Esophagus (tissue), 2 donors: ENCODE measurements around the gene MYL5. TPM values are rescaled to one million over a fixed set of nuclear protein-coding genes. Genes with fewer than 3 reads are reported as not detected.
"Not testable (repeated sequence)": the region's sequence is repeated elsewhere in the genome, so short reads cannot be mapped to it uniquely, and the experiment has no call there.

Experiments
- H3K27ac ChIP-seq, 2 donors: one replicate each; pipeline ENCODE4 v1.5.1; 2013; ENCODE audit warnings: low read depth in 2 of 2, mild to moderate bottlenecking in 2 of 2, inconsistent platforms in 1 of 2, low read length in 1 of 2, moderate library complexity in 1 of 2
- H3K27me3 ChIP-seq, 2 donors: one replicate each; pipeline ENCODE4 v1.6.1; 2013; ENCODE audit warnings: low read length in 2 of 2, control low read depth in 1 of 2, mild to moderate bottlenecking in 1 of 2; ENCODE audit not compliant: insufficient read depth in 2 of 2, control insufficient read depth in 1 of 2
- H3K36me3 ChIP-seq, 2 donors: one replicate each; pipeline ENCODE4 v1.6.1; 2013; ENCODE audit warnings: low read length in 1 of 2; ENCODE audit not compliant: control insufficient read depth in 2 of 2, insufficient read depth in 2 of 2
- H3K4me1 ChIP-seq, 2 donors: one replicate each; pipeline ENCODE4 v1.6.1; 2013; ENCODE audit warnings: low read length in 1 of 2; ENCODE audit not compliant: control insufficient read depth in 2 of 2, insufficient read depth in 2 of 2
- H3K4me3 ChIP-seq, 2 donors: one replicate each; pipeline ENCODE4 v1.5.1; 2013; ENCODE audit warnings: low read length in 2 of 2, mild to moderate bottlenecking in 2 of 2, low read depth in 1 of 2, moderate library complexity in 1 of 2
- H3K9me3 ChIP-seq, 2 donors: one replicate each; pipeline ENCODE4 v1.6.1; 2013; ENCODE audit warnings: mild to moderate bottlenecking in 2 of 2, low read depth in 1 of 2, low read length in 1 of 2, moderate library complexity in 1 of 2; ENCODE audit not compliant: control insufficient read depth in 2 of 2, insufficient read depth in 1 of 2
- WGBS, 2 donors: extraction: QIAGEN DNeasy Blood & Tissue Kit; methylation state at CpG; one replicate each; pipeline ENCODE4 v1.1.7; 2013; 5-methylcytosine and 5-hydroxymethylcytosine counted together
- polyA plus RNA-seq, 2 donors: library from polyadenylated mRNA; stranded (reverse); fragments of 200-250 nt; gene quantifications; one replicate each; pipeline ENCODE4 v1.2.3, GENCODE V29; 2013
- donor health status: healthy with polysubstance abuse.
- donor health status: Bipolar disorder and iron deficiency.

Gene MYL5
- polyA plus RNA-seq, 2 donors, result 17.9 to 22.4 TPM

GRCh38 chr4:636628-637159 lies 37.6 kb upstream of the MYL5 start:
- Histone ChIP-seq H3K27me3 (no peaks in the 10 kb centered on the region), H3K4me1 (no peaks in the 10 kb centered on the region), H3K4me3 (no peak overlapping the region), H3K27ac (no peak overlapping the region), H3K9me3 (peaks cover 11 to 22% of the 10 kb centered on the region in 2 donors), H3K36me3 (no peaks in the 10 kb centered on the region)
- 71 to 74% methylated on average over 13 of the region's 13 CpGs for WGBS, 2 donors

- Histone ChIP-seq H3K27me3 (no peaks in the 10 kb centered on the region), H3K9me3 (peaks cover 7 to 15% of the 10 kb centered on the region in 2 donors)
- 72 to 79% methylated on average over 32 of the region's 32 CpGs for WGBS, 2 donors
Measured at GRCh38 chr4:637536-638280, 36.6 kb upstream of the MYL5 start.

GRCh38 chr4:642366-642765 lies 32.0 kb upstream of the MYL5 start:
- H3K9me3 ChIP-seq, H3K27ac ChIP-seq, H3K27me3 ChIP-seq, H3K4me3 ChIP-seq, H3K4me1 ChIP-seq, H3K36me3 ChIP-seq: not testable (repeated sequence)
- 81 to 87% methylated on average over 6 of the region's 6 CpGs for WGBS, 2 donors

More at GRCh38 chr4:637536-638280, 36.6 kb upstream of the MYL5 start:
- no peak overlapping the region for H3K27ac ChIP-seq
- no peak overlapping the region for H3K4me3 ChIP-seq
- H3K36me3 ChIP-seq, result no peaks in the 10 kb centered on the region
- no peaks in the 10 kb centered on the region for H3K4me1 ChIP-seq

- WGBS, 2 donors, result 69 to 73% methylated on average over 32 of the region's 32 CpGs
- Histone ChIP-seq H3K27ac (no peak overlapping the region), H3K9me3 (peaks cover under 1 to 3% of the 10 kb centered on the region in 2 donors), H3K4me1 (peaks cover 0 to 4% of the 10 kb centered on the region in 2 donors), H3K36me3 (no peaks in the 10 kb centered on the region), H3K27me3 (peaks cover 0 to 2% of the 10 kb centered on the region in 2 donors), H3K4me3 (no peak overlapping the region)
Measured at GRCh38 chr4:646460-646859, 27.9 kb upstream of the MYL5 start.

GRCh38 chr4:647481-647880 lies 26.9 kb upstream of the MYL5 start:
- H3K27ac ChIP-seq, result no peak overlapping the region
- H3K36me3 ChIP-seq, result no peaks in the 10 kb centered on the region
- H3K27me3 ChIP-seq, result peaks cover 0 to 2% of the 10 kb centered on the region in 2 donors
- WGBS, 2 donors, result 65 to 67% methylated on average over 13 of the region's 13 CpGs
- no peak overlapping the region for H3K4me3 ChIP-seq
- H3K4me1 ChIP-seq, result peaks cover 0 to 4% of the 10 kb centered on the region in 2 donors
- H3K9me3 ChIP-seq, result peaks cover 0 to 3% of the 10 kb centered on the region in 2 donors

GRCh38 chr4:648579-649292 lies 25.6 kb upstream of the MYL5 start:
- 77% methylated on average over 28 of the region's 28 CpGs for WGBS, 2 donors
- H3K27ac ChIP-seq, result no peak overlapping the region
- no peaks in the 10 kb centered on the region for H3K36me3 ChIP-seq
- H3K4me1 ChIP-seq, result peaks cover 0 to 4% of the 10 kb centered on the region in 2 donors
- peaks cover 0 to 3% of the 10 kb centered on the region in 2 donors for H3K9me3 ChIP-seq
- no peak overlapping the region for H3K4me3 ChIP-seq
- peaks cover 0 to 2% of the 10 kb centered on the region in 2 donors for H3K27me3 ChIP-seq

- peaks cover 0 to 3% of the 10 kb centered on the region in 2 donors for H3K9me3 ChIP-seq
- H3K36me3 ChIP-seq, result no peaks in the 10 kb centered on the region
- WGBS, 2 donors, result 90 to 93% methylated on average over 7 of the region's 7 CpGs
- peaks cover 0 to 4% of the 10 kb centered on the region in 2 donors for H3K4me1 ChIP-seq
- H3K27ac ChIP-seq, result no peak overlapping the region
- H3K4me3 ChIP-seq, result no peak overlapping the region
- peaks cover 0 to 2% of the 10 kb centered on the region in 2 donors for H3K27me3 ChIP-seq
Measured at GRCh38 chr4:649293-649625, 25.1 kb upstream of the MYL5 start.

GRCh38 chr4:649751-650310 lies 24.5 kb upstream of the MYL5 start:
- 88 to 93% methylated on average over 13 of the region's 13 CpGs for WGBS, 2 donors

GRCh38 chr4:650461-650860 lies 23.9 kb upstream of the MYL5 start:
- Histone ChIP-seq H3K9me3 (peaks cover 0 to 3% of the 10 kb centered on the region in 2 donors), H3K27me3 (peaks cover 0 to 2% of the 10 kb centered on the region in 2 donors), H3K27ac (no peak overlapping the region), H3K4me1 (peaks cover 0 to 7% of the 10 kb centered on the region in 2 donors), H3K4me3 (no peak overlapping the region), H3K36me3 (no peaks in the 10 kb centered on the region)
- WGBS, 2 donors, result 77 to 79% methylated on average over 18 of the region's 18 CpGs

More at GRCh38 chr4:649751-650310, 24.5 kb upstream of the MYL5 start:
- Histone ChIP-seq H3K36me3 (no peaks in the 10 kb centered on the region), H3K4me1 (peaks cover 0 to 7% of the 10 kb centered on the region in 2 donors), H3K27ac (no peak overlapping the region), H3K4me3 (no peak overlapping the region), H3K27me3 (peaks cover 0 to 2% of the 10 kb centered on the region in 2 donors), H3K9me3 (peaks cover 0 to 3% of the 10 kb centered on the region in 2 donors)
